IPS-11a (cell line): ENCODE measurements around the gene MTUS2.

Experiments used
- H3K4me3 ChIP-seq: one replicate; pipeline ENCODE4 v1.5.1; 2013; ENCODE audit warnings: low read depth, low read length, control low read depth

Gene MTUS2

DNA sequence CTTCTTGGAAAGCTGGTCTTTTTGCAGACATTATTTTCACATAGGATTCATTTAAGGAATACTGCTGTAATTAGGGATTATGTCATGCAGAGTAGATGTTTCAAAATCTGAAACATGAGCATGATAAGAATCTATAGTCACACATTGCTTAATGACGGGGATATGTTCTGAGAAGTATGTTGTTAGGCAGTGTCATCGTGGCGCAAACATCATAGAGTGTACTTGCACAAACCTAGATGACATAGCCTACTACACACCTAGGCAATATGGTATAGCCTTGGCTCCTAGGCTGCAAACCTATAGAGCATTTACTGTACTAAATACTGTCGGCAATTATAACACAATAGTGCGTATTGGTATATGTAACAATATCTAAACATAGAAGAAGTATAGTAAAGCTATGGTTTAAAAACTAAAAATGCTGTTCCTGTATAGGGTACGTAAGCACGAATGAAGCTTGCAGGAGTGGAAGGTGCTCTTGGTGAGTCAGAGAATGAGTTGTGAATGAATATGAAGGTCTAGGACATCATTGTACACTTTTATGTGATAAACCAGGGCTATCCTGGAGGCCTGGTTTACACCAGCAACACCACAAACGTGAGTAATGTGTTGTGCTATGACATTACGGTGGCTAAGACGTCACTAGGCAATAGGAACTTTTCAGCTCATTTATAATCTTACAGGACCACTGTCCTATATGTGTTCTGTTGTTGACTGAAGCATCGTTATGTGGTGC is 283.1 kb downstream of the MTUS2 start:
- H3K4me3 ChIP-seq: no peak overlapping the region

DNA sequence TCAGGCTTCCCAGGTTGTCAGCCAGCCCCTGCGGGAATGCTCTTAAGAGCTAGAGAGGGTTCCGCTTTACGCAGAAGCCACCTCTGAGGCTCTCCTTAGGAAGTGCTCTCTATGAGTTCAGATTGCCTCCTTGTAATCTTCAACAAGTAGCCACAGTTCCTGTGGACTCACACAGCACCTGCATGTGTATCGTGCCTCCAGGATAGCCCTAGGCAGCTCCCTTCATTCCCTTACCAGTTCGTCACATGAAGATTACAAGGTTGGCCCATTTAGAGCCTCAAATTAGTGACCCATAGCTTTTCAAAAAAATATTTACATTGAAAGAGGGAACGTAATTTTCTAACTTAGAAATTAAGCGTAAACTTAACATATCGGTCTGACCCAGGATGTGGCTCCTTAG is 284.3 kb downstream of the MTUS2 start:
- H3K4me3 ChIP-seq: no peak overlapping the region

DNA sequence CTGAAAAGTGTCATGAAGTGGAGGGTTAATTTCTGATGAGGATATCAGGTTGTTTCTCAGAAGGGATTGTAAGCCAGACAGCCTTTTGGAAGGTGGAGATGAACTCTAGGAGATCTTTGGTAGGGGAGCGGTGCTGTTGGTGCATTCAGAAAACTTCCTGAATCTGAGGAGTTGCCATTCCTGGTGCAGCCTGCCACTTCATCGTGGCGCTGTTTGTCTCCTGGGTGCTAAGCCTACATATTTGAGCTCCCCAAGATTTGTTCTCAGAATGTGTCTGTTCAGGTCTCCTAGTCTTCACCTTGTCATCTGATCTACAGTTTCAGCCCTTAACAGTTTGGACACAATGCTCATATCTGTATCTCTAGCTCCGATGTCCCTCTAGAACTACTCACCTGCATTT is 285.6 kb downstream of the MTUS2 start:
- H3K4me3 ChIP-seq: no peak overlapping the region

DNA sequence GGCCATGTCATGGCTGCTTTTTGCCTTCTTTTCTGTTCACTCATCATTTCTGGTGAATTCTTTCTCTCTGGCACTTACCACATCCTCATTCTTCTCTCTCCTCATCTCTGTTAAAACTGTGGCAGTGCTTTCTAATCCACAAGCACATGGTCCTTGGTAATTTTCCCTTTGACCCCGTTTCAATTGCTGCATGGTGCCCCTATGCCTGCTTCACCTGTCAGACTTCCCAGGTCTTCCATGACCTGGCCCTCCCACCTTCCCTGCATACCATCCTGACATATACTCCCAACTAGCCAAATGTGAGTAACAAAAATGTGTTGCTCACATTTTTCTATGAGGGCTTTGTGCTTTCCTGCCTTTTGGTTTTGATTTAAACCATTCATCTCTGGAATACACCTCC is 286.5 kb downstream of the MTUS2 start:
- H3K4me3 ChIP-seq: no peak overlapping the region

DNA sequence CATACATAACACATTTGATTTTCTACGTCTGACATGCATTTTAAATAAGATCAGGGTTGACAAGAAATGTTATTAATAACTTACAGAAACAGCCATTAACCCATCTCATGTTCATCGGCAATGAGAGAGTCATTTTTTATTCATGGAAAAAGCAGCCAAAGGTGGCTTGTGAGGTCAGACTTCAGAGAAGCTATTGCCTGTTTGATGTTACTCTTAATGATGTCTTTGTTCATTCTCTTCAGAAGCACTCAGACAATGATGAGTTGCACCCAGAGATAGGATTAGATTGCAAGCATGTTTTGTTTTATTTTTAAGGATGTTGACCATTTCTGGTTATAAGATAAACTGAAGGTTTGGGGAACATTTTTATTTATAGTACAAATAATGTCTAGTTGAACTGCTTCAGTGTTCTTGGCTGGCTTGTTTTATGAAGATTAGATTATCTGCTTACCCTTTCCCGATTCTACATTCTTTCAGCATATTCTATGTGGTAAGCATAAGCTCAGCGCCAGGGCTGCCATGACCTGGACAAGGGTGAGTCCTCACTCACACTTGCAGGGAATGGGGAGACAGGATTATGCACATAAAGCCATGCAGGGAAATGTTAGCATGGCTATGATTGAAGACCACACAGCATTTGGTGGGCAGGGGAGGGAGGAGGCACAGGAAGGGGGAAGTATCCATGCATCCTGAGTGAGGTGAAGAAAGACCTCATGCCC is 288.1 kb downstream of the MTUS2 start:
- H3K4me3 ChIP-seq: no peak overlapping the region

DNA sequence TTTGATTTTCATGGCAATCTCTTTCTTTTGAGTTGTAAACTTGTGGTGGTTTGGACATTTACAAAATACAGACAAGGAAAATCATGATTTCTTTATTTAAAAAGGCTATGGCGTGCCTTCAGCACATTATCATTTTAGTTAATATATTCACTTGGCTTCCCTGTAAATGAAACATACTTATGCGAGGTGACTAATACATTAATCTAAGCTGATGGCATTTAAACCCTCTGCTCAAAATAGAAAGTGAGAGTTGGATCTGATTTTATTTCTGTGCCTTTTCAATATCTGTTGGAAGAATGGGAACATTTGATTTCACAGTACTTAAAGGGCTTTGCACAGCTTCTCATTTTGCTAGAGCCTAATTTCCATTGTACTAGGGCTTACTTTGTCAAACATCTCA is 289.8 kb downstream of the MTUS2 start:
- no peak overlapping the region for H3K4me3 ChIP-seq

DNA sequence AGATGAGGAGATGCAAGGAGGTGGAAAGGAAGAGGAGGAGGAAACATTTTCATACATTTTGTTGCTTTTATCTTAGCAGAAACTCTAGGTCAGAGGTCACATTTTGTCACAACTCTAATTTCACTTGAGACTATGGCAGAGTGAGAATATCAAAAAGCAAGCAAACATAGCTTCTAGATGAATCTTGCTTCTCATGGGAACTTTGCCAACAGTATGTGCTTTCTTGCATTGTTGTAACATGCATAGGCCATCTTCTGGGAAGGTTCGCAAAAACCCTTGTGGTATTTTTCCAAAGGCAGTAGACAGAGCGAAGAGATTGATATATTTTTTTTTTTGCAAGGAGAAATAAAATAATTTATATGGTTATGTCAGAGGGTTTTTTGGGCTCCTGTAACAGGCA is 291.3 kb downstream of the MTUS2 start:
- no peak overlapping the region for H3K4me3 ChIP-seq

DNA sequence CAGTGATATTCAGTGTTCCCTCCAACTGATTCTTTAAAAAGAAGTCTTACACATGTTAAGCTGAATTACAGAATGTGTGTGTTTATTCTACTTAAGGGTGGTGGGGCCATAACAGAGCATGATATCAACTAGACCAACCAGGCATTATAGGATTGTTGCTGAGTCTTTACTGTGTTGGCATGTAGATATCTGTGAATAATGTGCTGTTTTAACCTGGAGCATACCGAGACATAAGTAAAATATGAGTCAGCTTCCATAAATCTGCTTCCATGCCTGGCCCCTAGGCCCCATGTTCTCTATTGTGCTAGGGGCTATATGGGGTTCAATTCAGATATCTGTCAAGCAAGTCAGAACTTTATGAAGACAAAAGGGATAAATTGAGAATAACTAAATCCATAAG is 295.7 kb downstream of the MTUS2 start:
- no peak overlapping the region for H3K4me3 ChIP-seq

DNA sequence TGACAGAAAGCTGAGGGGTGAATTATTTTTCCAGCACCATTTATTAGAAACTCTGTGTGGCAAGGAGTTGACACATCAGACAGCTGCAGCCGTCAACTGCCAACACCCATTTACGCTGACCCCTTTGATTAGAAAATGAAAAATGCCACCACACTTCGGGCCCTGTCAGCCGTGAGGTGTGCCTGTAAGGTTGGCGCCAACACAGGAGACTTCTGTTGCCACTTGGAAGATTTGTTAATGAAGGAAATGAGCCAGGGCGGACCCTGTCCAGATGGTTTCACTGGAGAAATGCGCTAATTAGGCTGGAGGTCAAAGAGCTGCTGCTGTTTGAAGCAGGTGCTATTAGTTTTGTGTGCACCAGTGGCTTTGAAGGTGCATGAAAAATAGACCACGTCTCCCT is 297.5 kb downstream of the MTUS2 start:
- no peak overlapping the region for H3K4me3 ChIP-seq

DNA sequence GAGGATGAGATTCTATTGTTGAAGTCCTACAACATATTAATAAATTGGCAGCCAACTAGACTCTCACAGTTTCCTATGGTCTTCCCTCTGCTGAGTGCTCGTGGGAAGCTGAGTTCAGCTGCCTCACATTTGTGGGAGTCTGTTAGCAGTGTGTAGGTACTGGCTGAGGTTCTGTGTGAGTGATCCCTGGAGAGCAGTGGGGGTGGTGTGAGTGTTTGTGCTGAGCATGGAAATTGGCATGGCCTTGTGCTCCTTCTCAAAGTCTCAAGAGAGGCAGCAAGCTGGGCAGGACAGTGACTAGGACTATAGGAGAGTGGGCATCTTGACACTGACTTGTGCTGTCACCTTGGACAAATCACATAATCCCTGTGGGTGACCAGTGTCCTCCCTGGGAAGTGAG is 298.3 kb downstream of the MTUS2 start:
- H3K4me3 ChIP-seq: no peak overlapping the region

DNA sequence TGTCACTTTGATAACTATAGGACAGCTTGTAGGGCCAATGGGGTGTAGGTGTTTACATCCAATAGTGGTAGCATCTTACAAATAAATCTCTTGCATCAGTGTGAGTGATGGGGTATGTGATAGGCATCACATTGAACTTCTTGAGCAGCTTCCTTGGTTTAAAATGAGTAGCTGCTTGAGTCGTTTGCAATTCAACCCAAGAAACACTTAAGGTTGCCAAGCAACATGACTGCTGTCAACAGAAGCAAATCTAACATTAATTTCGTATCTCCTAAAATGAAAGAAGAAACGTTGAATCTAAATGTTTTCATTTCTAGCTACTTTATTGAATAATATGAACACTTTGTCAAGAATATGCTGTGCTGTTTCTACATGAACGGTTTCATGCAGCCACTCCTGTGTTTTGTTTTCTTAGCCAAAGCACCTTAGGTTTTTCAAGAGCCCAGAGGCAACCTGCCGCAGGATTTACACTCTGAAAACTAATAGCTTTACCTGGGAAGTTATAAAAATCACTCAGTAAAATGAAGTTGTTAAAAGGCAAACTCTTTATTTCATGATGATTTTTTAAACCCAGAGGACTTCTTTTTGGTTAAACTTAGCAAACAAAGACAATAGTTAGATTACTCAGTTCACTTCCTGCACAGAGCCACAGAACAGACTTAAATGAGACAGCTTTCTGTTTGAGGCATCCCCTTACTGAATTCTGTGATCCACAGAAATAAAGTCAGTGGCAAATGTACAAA is 305.2 kb downstream of the MTUS2 start:
- H3K4me3 ChIP-seq: no peak overlapping the region

DNA sequence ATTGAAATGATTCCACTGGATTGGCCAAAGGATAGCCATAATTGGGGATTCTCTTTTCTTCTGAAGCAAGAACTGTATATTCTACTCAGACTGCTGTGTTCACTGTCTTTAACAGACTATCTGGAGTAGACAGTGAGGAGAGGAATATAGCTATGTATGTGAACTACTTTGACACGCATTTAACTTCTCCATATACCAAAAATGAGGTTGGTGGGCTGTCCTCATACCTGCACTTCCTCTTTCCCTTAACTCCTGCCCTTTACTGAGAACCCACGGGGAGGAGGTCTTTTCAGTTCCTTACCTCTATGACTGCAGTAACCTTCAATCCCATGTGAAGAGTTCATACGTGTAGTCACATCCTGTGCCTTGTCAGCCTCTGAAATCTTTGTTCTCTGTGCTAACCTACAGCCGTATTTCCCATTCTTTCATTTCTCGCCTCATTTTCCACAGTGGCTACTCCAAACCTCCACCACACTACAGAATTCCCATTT is 305.8 kb downstream of the MTUS2 start:
- H3K4me3 ChIP-seq: no peak overlapping the region

DNA sequence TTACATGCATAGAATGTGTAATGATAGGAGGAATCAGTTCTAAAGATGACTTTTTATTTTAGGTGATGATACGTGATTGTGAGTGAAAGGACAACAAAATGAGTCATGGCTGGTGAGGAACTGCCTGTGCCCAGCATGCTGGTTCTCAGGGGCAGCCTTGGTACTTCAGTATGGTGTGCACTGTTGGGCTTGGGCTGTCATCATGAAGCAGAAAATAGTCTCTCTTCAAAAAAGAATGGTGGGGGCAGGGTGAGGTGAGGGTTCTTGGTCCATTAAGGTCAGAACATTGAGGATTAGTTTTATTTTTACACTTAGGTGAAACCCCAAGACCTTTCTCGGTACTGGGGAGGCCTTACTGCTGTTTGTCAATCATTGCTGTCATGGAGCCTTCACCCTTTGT is 309.5 kb downstream of the MTUS2 start:
- no peak overlapping the region for H3K4me3 ChIP-seq

DNA sequence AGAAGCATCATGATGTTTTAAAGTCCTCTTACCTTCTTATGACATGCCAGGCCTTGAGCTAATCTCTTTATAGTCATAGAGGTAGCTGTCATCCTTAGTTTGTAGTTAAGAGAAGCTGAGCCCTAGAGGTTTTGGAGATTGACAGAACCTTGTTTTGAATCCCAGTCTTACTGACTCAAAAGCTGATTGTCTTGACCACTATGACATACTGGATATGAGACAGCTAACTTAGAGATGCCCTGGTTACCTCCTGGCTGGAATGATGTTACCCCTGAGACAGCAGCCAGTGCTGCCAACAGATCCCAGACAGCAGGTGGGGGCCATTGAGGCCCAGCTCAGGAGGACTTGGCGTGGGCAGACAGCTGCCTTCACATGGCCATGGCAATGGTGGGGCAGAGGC is 311.0 kb downstream of the MTUS2 start:
- H3K4me3 ChIP-seq: no peak overlapping the region

DNA sequence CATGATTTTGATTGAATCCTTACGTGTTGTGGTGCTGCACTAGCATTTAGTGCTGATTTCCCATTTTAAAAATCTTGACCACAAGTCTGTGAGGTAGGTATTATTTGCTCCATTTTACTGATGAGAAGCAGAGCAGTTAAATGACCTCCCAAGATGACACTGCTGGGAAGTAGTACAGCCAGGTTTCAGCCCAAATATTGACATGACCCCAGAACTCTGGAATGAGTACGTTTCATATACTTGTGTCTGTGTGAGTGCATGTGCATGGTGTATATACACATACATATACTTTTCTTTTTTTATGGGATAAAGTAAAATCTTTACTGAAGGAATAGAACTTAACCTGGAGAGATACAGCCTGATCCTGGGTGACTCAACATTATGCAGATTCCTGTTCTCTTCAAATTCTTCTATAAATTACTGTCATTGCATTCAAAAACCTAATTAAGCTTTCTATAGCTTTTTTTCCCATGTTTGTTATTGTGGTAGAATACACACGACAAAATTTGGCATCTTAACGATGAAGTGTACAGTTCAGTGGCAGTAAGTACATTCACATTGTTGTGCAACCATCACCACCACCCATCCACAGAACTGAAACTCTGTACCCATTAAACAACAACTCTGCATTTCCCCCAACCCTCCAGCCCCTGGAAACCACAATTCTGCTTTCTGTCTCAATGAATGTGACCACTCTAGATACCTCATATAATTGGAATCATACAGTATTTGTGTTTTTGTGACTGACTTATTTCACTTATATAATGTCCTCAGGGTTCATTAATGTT is 311.9 kb downstream of the MTUS2 start:
- H3K4me3 ChIP-seq: no peak overlapping the region

DNA sequence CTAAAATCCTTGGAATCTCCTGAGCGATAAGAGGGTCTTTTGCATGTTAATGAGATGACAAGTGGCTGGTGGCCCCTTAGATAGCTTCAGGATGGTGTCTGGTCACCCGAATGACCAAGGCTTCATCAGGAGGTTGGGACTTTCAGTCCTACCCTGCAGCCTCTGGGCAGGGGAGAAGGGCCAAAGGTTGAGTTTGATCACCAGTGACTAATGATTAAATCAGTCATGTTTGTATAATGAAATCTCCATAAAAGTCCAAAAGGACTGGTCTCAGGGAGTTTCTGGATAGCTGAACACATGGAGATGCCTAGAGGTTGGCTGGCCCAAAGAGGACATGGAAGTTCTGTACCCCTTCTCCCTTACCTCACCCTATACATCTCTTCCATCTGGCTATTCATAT is 316.2 kb downstream of the MTUS2 start:
- H3K4me3 ChIP-seq: no peak overlapping the region

DNA sequence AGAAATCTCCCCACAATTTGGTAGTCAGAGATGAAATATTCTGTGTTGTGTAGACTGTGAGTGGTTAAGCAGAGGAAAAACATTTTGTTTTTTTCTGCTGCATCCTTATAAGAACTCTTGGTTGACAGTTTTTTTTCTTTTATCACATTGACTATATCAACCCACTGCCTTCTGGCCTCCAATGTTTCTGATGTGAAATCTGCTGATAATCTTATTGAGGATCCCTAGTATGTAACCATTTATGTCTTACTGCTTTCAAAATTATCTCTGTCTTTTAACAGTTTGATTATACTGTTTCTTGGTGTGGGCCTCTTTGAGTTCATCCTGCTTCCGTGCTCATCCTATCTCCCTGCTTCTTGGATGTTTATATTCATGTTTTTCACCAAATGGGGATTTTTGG is 316.9 kb downstream of the MTUS2 start:
- no peak overlapping the region for H3K4me3 ChIP-seq

DNA sequence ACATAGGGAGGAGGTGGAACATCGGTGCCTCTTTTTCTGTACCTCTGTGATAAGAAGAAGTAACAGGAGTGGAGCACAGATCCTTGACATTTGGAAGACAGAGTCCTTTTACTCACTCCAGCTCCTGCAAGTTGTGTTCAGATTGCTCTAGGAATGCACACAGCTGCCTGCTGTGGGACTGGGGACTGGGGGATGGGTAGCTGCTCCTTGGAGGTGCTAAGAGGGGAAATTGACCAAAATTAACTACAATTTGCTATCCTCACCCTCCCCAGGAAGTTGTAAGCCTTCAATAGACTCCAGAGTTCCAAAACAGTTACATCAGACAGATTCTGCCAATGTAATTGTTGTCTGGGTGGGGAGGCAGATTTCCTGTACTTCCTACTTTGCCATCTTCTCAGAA is 317.9 kb downstream of the MTUS2 start:
- no peak overlapping the region for H3K4me3 ChIP-seq

DNA sequence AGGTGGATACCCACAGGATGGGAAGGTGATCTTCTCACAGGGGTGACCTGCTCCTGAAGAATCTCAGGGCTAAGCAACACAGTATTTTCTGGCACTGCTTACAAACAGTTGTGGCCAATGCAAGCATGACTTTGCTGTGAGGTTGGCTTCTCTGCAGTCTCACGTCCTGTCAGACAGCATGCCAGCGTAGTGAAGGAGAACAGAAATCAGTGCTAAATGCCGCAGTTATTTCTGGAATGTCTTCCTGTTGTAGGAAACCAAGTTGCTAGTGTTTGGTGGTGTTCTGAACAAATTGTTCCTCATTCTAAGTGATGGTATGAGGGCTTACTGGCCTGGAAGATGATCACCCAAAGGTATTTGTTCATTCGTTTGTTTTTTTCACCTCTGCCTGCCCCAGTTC is 320.1 kb downstream of the MTUS2 start:
- no peak overlapping the region for H3K4me3 ChIP-seq

DNA sequence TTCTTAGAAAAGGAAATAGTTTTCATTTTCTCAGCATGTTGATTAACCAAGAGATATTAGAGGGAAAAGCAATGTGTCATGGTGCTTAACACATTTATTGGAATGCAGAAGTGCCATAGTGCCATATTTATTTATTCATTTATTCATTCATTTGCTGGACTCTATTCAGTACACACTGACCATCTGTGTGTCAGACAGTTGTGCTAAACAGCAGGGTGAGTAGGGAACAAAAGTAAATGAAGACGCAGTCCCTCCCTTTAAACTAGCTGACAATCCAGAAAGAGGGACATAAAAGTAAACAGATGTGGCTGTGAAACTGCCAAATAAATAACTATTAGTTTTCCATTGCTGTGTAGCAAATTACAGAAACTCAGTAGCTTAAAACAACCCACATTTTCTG is 323.7 kb downstream of the MTUS2 start:
- no peak overlapping the region for H3K4me3 ChIP-seq

DNA sequence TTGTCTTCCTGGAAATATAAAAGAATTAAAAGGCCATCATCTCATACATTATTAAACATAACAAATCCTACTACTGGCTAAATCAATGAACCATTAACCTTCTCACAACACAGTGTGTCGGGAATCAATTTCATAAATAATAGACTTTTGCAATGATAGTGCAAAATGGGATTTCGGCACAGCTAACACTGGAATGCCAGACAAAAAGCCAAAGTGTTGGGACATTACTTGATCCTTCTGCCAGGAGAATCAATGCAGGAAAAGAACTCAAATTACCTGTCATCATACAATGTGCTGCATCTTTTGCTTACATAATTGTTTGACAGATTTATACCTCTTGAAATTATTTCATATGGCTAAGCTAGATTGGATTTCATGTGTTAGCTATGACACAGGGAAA is 334.3 kb downstream of the MTUS2 start:
- no peak overlapping the region for H3K4me3 ChIP-seq
